Breast epithelium (tissue), 3 donors: ENCODE results near the gene IL5RA.

Source experiments
- CTCF ChIP-seq, 3 donors: fragments of 450-650 bp; IDR thresholded peaks; one replicate each; pipeline ENCODE4 v1.5.1; 2016 to 2017; ENCODE audit warnings: antibody characterized with exemption in 3 of 3, mild to moderate bottlenecking in 3 of 3, moderate library complexity in 3 of 3
- POLR2A ChIP-seq: fragments of 450-650 bp; IDR thresholded peaks from one replicate; pipeline ENCODE4 v1.6.1; 2016; ENCODE audit warnings: antibody characterized with exemption, mild to moderate bottlenecking, moderate library complexity

DNA sequence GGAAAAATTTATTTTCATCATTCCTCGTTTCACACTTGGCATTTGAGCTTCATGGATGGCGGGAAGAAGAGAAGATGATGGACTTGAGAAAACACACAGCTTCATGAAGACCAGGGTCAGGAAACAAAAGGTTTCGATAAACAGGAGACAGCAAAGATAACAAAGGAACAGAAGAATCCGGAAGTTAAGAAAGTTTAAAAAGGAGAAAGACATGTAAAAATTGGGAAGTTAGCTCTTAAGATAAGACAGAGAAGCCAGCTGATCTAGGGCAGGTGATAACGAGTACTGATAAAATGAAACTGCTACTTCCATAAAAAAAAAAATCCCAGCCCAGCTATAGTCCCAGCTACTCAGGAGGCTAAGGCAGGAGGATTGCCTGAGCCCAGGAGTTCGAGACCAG is 23.9 kb downstream of the IL5RA start:
- TF ChIP-seq CTCF (IDR thresholded peaks at IDR 0.05): no peak
- no peak for TF ChIP-seq POLR2A
